OCI-LY7 (cell line): ENCODE data around the gene FRMD8. TPM values are rescaled to one million over a fixed set of nuclear protein-coding genes. Genes with fewer than 3 reads are reported as not detected.
A peak's percentile ranks its signal among the peaks of the same experiment; 100 is the strongest.

Experiments used
- BruUV-seq: library from RNA; stranded (reverse); fragments of 400-500 nt; replicated peaks from 2 replicates; lab custom pipeline; 2021; lab: Mats Ljungman, UMichigan
- CTCF ChIA-PET: fragments of 300-600 bp; sonication (Branson Sonifier 250); formaldehyde crosslinking; loops from one replicate; lab custom pipeline; 2022; ENCODE audit warnings: antibody characterized with exemption; ENCODE audit not compliant: unreplicated experiment; lab: Charles Lee
- POLR2A ChIA-PET: fragments of 300-600 bp; sonication (Branson Sonifier 250); formaldehyde crosslinking; loops from one replicate; lab custom pipeline; 2022; ENCODE audit warnings: antibody characterized with exemption; lab: Charles Lee
- DNase-seq: peaks from one replicate; pipeline ENCODE4 v3.0.0-alpha.2; 2015; ENCODE audit warnings: low spot score
- H2AFZ ChIP-seq: fragments of 200-600 bp; sonication (generic), shearing (Covaris generic); 2 replicates; pipeline ENCODE4 v1.6.1; 2014; ENCODE audit warnings: mild to moderate bottlenecking, antibody characterized with exemption, low read length, moderate library complexity
- H3K27ac ChIP-seq: fragments of 200-600 bp; sonication (generic); 2 replicates; pipeline ENCODE4 v1.5.1; 2014; ENCODE audit warnings: mixed run types, low read depth, mild to moderate bottlenecking, moderate library complexity, low read length, inconsistent platforms; ENCODE audit not compliant: poor library complexity, severe bottlenecking
- H3K36me3 ChIP-seq: fragments of 200-600 bp; sonication (generic); 2 replicates; pipeline ENCODE4 v1.6.1; 2014; ENCODE audit warnings: mild to moderate bottlenecking, antibody characterized with exemption, low read length, moderate library complexity, mixed read lengths; ENCODE audit not compliant: insufficient read depth
- H3K4me1 ChIP-seq: fragments of 200-600 bp; sonication (generic); 2 replicates; pipeline ENCODE4 v1.5.1; 2014; ENCODE audit warnings: mild to moderate bottlenecking, low read length; ENCODE audit not compliant: insufficient read depth, poor library complexity, severe bottlenecking
- H3K4me2 ChIP-seq: fragments of 200-600 bp; sonication (generic); 2 replicates; pipeline ENCODE4 v1.6.1; 2014; ENCODE audit warnings: mild to moderate bottlenecking, low read length
- H3K4me3 ChIP-seq: fragments of 200-600 bp; sonication (generic); 2 replicates; pipeline ENCODE4 v1.5.1; 2014; ENCODE audit warnings: mild to moderate bottlenecking, low read depth, low read length; ENCODE audit not compliant: poor library complexity, severe bottlenecking
- H3K79me2 ChIP-seq: fragments of 200-600 bp; sonication (generic); 2 replicates; pipeline ENCODE4 v1.6.1; 2016; ENCODE audit warnings: low read depth, mild to moderate bottlenecking, low read length, moderate library complexity, mixed read lengths; ENCODE audit not compliant: insufficient read depth
- H3K9me2 ChIP-seq: fragments of 200-600 bp; sonication (generic); 2 replicates; pipeline ENCODE4 v1.6.1; 2016; ENCODE audit warnings: mild to moderate bottlenecking, low read length, mixed read lengths; ENCODE audit not compliant: insufficient read depth
- H3K9me3 ChIP-seq: fragments of 200-600 bp; sonication (generic); 2 replicates; pipeline ENCODE4 v1.6.1; 2014; ENCODE audit warnings: mild to moderate bottlenecking, mixed run types, low read length, mixed read lengths
- H4K20me1 ChIP-seq: fragments of 200-600 bp; sonication (generic); 2 replicates; pipeline ENCODE4 v1.6.1; 2014; ENCODE audit warnings: mild to moderate bottlenecking, antibody characterized with exemption, low read length, moderate library complexity, mixed read lengths; ENCODE audit not compliant: insufficient read depth
- EZH2phosphoT487 ChIP-seq: fragments of 200-600 bp; sonication (generic); IDR thresholded peaks from 2 replicates; pipeline ENCODE4 v1.6.1; 2018; ENCODE audit warnings: low read depth, borderline replicate concordance, mild to moderate bottlenecking, mixed run types, antibody characterized with exemption, low read length, moderate library complexity, mixed read lengths
- intact Hi-C: fragments of 100-400 bp; cut with micrococcal nuclease; formaldehyde crosslinking; loops from one replicate; pipeline ENCODE4 v1.10.0; 2022; ENCODE audit not compliant: unreplicated experiment
- total RNA-seq, 2 experiments: library from RNA; depleted of rRNA in 1 of 2; stranded (reverse); fragments of >200 nt in 1 of 2; shearing (Covaris generic) in 1 of 2; gene quantifications; 2 replicates each; pipeline ENCODE4 v1.2.3, GENCODE V29; 2014 to 2022
- TF ChIP-seq, protein P1 (sequence below): fragments of 200-600 bp; sonication (generic); conservative IDR thresholded peaks from 2 replicates; pipeline ENCODE4 v1.5.1; 2014; ENCODE audit warnings: mild to moderate bottlenecking, antibody characterized with exemption, low read length, moderate library complexity, mixed read lengths

FRMD8 gene
- total RNA-seq, 2 experiments from 2014 or later, result 37.6 to 55.8 TPM

GRCh38 chr11:65404638-65405339, 18.4 kb downstream of the FRMD8 start:
- Histone ChIP-seq H2AFZ (no peak overlapping the region), H3K79me2 (no peaks in the 10 kb centered on the region), H3K9me2 (no peaks in the 10 kb centered on the region), H3K36me3 (peaks cover 75% of the 10 kb centered on the region), H3K4me1 (peaks cover 56% of the 10 kb centered on the region), H3K9me3 (no peaks in the 10 kb centered on the region), H3K4me3 (no peak overlapping the region), H4K20me1 (0 out of 2 replicates have a peak, but pooled peaks cover 4% of the 10 kb centered on the region), H3K4me2 (peak overlapping the region; percentile 76), H3K27ac (peak overlapping the region; percentile 90)
- no peak for DNase-seq
- intact Hi-C loops, result no loop called here
- CTCF ChIA-PET, result no interaction called here
- no peak for TF ChIP-seq EZH2phosphoT487
- TF ChIP-seq, protein P1, sequence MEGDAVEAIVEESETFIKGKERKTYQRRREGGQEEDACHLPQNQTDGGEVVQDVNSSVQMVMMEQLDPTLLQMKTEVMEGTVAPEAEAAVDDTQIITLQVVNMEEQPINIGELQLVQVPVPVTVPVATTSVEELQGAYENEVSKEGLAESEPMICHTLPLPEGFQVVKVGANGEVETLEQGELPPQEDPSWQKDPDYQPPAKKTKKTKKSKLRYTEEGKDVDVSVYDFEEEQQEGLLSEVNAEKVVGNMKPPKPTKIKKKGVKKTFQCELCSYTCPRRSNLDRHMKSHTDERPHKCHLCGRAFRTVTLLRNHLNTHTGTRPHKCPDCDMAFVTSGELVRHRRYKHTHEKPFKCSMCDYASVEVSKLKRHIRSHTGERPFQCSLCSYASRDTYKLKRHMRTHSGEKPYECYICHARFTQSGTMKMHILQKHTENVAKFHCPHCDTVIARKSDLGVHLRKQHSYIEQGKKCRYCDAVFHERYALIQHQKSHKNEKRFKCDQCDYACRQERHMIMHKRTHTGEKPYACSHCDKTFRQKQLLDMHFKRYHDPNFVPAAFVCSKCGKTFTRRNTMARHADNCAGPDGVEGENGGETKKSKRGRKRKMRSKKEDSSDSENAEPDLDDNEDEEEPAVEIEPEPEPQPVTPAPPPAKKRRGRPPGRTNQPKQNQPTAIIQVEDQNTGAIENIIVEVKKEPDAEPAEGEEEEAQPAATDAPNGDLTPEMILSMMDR, result no peak
- POLR2A ChIA-PET, result interaction anchor here (1.1 kb wide), 1 partner anchor 71 kb away, joined by 4 read pairs; no protein-coding TSS in a partner anchor
- BruUV-seq, result no TSS peak

DNA sequence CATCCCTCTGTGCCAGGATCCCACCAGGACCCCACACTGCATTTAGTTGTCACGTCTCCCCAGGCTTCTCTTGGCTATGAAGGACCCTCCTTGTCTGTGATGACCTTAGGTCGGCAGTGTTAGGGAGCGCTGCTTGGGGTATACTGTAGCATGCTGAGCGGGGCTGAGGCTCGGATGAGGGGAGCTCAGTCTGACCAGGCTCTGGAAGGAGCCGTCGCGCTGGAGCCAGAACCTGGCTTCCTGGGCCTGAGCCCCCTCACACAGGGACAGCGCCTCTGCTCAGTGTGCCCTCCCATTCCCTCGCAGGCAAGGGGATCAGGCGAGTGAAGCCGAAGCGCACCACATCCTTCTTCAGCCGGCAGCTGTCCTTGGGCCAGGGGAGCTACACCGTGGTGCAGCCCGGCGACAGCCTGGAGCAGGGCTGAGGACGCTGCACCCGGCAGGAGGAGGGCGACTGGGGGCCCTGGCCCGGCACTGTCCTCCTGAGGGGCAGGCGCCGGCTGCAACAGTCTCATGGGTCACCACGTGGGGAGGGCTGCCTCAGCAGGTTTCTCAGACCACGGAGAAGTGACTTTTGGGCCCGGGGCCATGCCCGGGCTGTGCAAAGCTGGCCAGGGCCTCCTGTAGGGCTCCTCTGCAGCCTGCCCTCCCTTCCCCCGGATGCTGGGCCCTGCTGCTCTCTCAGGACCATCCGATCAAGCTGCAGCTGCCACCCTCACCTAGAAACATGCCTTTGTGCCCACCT, 24.7 kb downstream of the FRMD8 start:
- Histone ChIP-seq H3K4me3 (no peak overlapping the region), H2AFZ (no peak overlapping the region), H3K36me3 (peaks cover 63% of the 10 kb centered on the region), H3K9me3 (no peaks in the 10 kb centered on the region), H3K27ac (no peak overlapping the region), H3K4me1 (peaks cover 34% of the 10 kb centered on the region), H3K79me2 (no peaks in the 10 kb centered on the region), H4K20me1 (no peaks in the 10 kb centered on the region), H3K9me2 (no peaks in the 10 kb centered on the region), H3K4me2 (no peak overlapping the region)
- TF ChIP-seq EZH2phosphoT487, result no peak
- TF ChIP-seq, protein P1, result no peak
- no TSS peak for BruUV-seq
- intact Hi-C loops, result no loop called here
- ChIA-PET POLR2A (no interaction called here), CTCF (no interaction called here)
- no peak for DNase-seq

DNA sequence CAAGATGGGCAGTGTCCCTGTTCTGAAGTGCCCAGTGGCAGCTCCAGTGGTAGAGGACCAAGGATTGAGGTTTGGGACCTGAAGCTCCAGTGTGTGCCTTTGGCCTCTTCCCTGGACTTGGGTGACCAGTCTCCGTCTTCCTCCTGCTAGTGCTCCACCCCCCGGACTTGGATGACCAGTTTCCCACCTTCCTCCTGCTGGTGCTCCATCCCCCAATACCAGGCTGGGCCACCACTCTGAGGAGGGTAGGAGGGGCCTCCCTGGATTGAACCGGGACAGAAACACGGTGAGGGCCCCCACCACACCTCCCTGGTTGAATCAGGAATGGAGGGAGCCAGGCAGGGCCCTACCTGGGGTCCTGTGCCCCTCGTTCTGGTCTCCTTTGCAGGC, 25.2 kb downstream of the FRMD8 start:
- POLR2A ChIA-PET, result no interaction called here
- Histone ChIP-seq H2AFZ (no peak overlapping the region), H3K4me1 (peaks cover 40% of the 10 kb centered on the region), H3K9me3 (no peaks in the 10 kb centered on the region), H3K9me2 (no peaks in the 10 kb centered on the region), H3K79me2 (peaks cover 2% of the 10 kb centered on the region; the same call in 1 of the 2 replicates), H3K27ac (no peak overlapping the region), H3K4me3 (no peak overlapping the region), H3K36me3 (peaks cover 58% of the 10 kb centered on the region), H3K4me2 (no peak overlapping the region), H4K20me1 (no peaks in the 10 kb centered on the region)
- BruUV-seq, result no TSS peak
- CTCF ChIA-PET, result no interaction called here
- intact Hi-C loops, result no loop called here
- TF ChIP-seq, protein P1, result no peak
- TF ChIP-seq EZH2phosphoT487, result no peak
- no peak for DNase-seq
